Right lobe of liver (tissue), 6 donors: ENCODE data around the gene GPC5. TPM values are rescaled to one million over a fixed set of nuclear protein-coding genes. Genes with fewer than 3 reads are reported as not detected.

Source experiments
- ATAC-seq, 4 donors: fragments of 200-7000 bp; cut with Tn5 transposase; one replicate each; pipeline ENCODE4 v1.9.1; 2020; ENCODE audit warnings: mild to moderate bottlenecking in 4 of 4, moderate library complexity in 4 of 4
- DNase-seq, 3 donors: peaks; one replicate each; pipeline ENCODE4 v3.0.0-alpha.2; 2020
- H3K27ac ChIP-seq, 3 donors: fragments of 200-600 bp; one replicate each; pipeline ENCODE4 v1.8.0; 2022
- H3K27me3 ChIP-seq, 2 donors: fragments of 200-600 bp; one replicate each; pipeline ENCODE4 v1.8.0; 2022
- H3K36me3 ChIP-seq, 4 donors: fragments of 200-600 bp; sonication (generic) in 1 of 4; one replicate each; pipeline versions ENCODE4 v1.5.1 to v1.8.0; 2017 to 2022; ENCODE audit warnings: control low read depth in 1 of 4
- H3K4me1 ChIP-seq, 4 donors: fragments of 200-600 bp; sonication (generic) in 1 of 4; one replicate each; pipeline versions ENCODE4 v1.5.1 to v1.8.0; 2017 to 2022; ENCODE audit warnings: control low read depth in 1 of 4
- H3K4me3 ChIP-seq, 3 donors: fragments of 200-600 bp; one replicate each; pipeline ENCODE4 v1.8.0; 2022
- H3K9me3 ChIP-seq, 4 donors: fragments of 200-600 bp; sonication (generic) in 1 of 4; one replicate each; pipeline versions ENCODE4 v1.5.1 to v1.8.0; 2017 to 2022; ENCODE audit warnings: control low read depth in 1 of 4
- CTCF ChIP-seq, 4 donors: fragments of 200-600 bp in 3 of 4; fragments of 450-650 bp in 1 of 4; IDR thresholded peaks; one replicate each; pipeline versions ENCODE4 v1.5.1 to v1.8.0; 2016 to 2022; ENCODE audit warnings: antibody characterized with exemption in 4 of 4, mild to moderate bottlenecking in 2 of 4
- POLR2A ChIP-seq: fragments of 450-650 bp; IDR thresholded peaks from one replicate; pipeline ENCODE4 v1.6.1; 2017; ENCODE audit warnings: antibody characterized with exemption, mild to moderate bottlenecking
- WGBS: methylation state at CpG from one replicate; pipeline ENCODE4 v1.1.6; 2018; ENCODE audit warnings: low coverage, low lambda C conversion rate; ENCODE audit not compliant: insufficient coverage; ENCODE audit errors: missing lambda C conversion rate; 5-methylcytosine and 5-hydroxymethylcytosine counted together
- intact Hi-C, 2 donors: fragments of 100-400 bp; cut with DNase I; formaldehyde crosslinking; loops; one replicate each; pipeline versions ENCODE4 v1.11.2 to v1.14.1; 2022
- total RNA-seq, 6 experiments: library from RNA; depleted of rRNA in 2 of 6; stranded (reverse); fragments of >200 nt in 2 of 6; fragmentation: NEBNext Ultra II Directional in 3 of 6; extraction: Animal tissue kit (Norgen Biotek cat#: 25700) in 3 of 6; gene quantifications; one replicate each; pipeline versions ENCODE4 v1.1.0 to v1.2.4, GENCODE V29; 2016 to 2023
- donor health status: DM: no; HTN: yes; CAD: no.
- donor health status: DM: no; HTN: no; CAD: no.
- donor health status: DM: no; HTN: no; CAD: no.
- donor health status: DM: no; HTN: yes; CAD: no.
- donor health status: DM: no; HTN: yes; CAD: no.

GPC5 gene
- total RNA-seq, 6 experiments from 2014 or later, result 0.12 to 0.99 (median 0.66) TPM

GRCh38 chr13:92377396-92377795 lies 979.0 kb downstream of the GPC5 start:
- TF ChIP-seq CTCF (IDR thresholded peaks at IDR 0.05), result no peak
- TF ChIP-seq POLR2A, result no peak
- no peaks in the 10 kb centered on the region for H3K36me3 ChIP-seq
- H3K27ac ChIP-seq, result no peak overlapping the region
- H3K9me3 ChIP-seq, result no peaks in the 10 kb centered on the region
- H3K4me3 ChIP-seq, result no peak overlapping the region
- intact Hi-C loops, result no loop called here
- H3K4me1 ChIP-seq, result no peaks in the 10 kb centered on the region
- 79% methylated on average over 1 of the region's 1 CpG for WGBS
- H3K27me3 ChIP-seq, result no peaks in the 10 kb centered on the region
- DNase-seq, result no peak
- no peak for ATAC-seq

GRCh38 chr13:92379371-92379770 lies 981.0 kb downstream of the GPC5 start:
- H3K36me3 ChIP-seq, result no peaks in the 10 kb centered on the region
- H3K9me3 ChIP-seq, result no peaks in the 10 kb centered on the region
- 56% methylated on average over 3 of the region's 3 CpGs for WGBS
- intact Hi-C loops, result no loop called here
- H3K4me3 ChIP-seq, result no peak overlapping the region
- H3K27ac ChIP-seq, result no peak overlapping the region
- H3K4me1 ChIP-seq, result no peaks in the 10 kb centered on the region
- ATAC-seq, result no peak
- TF ChIP-seq POLR2A (no peak), CTCF (IDR thresholded peaks at IDR 0.05) (no peak)
- H3K27me3 ChIP-seq, result no peaks in the 10 kb centered on the region
- no peak for DNase-seq

- Histone ChIP-seq H3K27me3 (no peaks in the 10 kb centered on the region), H3K4me1 (no peaks in the 10 kb centered on the region), H3K9me3 (no peaks in the 10 kb centered on the region), H3K27ac (no peak overlapping the region), H3K4me3 (no peak overlapping the region), H3K36me3 (no peaks in the 10 kb centered on the region)
- WGBS, result 70% methylated on average over 5 of the region's 5 CpGs
- ATAC-seq (no peak), DNase-seq (no peak)
- intact Hi-C loops, result no loop called here
- TF ChIP-seq CTCF (IDR thresholded peaks at IDR 0.05) (no peak), POLR2A (no peak)
These were observed 986.0 kb downstream of the GPC5 start for GRCh38 chr13:92384410-92384809.

- Histone ChIP-seq H3K9me3 (no peaks in the 10 kb centered on the region), H3K4me3 (no peak overlapping the region), H3K27ac (no peak overlapping the region), H3K27me3 (no peaks in the 10 kb centered on the region), H3K36me3 (no peaks in the 10 kb centered on the region), H3K4me1 (no peaks in the 10 kb centered on the region)
- no peak for ATAC-seq
- intact Hi-C loops, result no loop called here
- TF ChIP-seq CTCF (IDR thresholded peaks at IDR 0.05), result no peak
- no peak for TF ChIP-seq POLR2A
- WGBS, result 68% methylated on average over 8 of the region's 8 CpGs
- no peak for DNase-seq
These were observed 988.8 kb downstream of the GPC5 start for GRCh38 chr13:92387245-92387644.

- no peak overlapping the region for H3K4me3 ChIP-seq
- H3K27ac ChIP-seq, result no peak overlapping the region
- H3K4me1 ChIP-seq, result no peaks in the 10 kb centered on the region
- intact Hi-C loops, result no loop called here
- 69% methylated on average over 3 of the region's 4 CpGs for WGBS
- no peaks in the 10 kb centered on the region for H3K36me3 ChIP-seq
- TF ChIP-seq POLR2A (no peak), CTCF (IDR thresholded peaks at IDR 0.05) (no peak)
- no peaks in the 10 kb centered on the region for H3K27me3 ChIP-seq
- DNase-seq (no peak), ATAC-seq (no peak)
- no peaks in the 10 kb centered on the region for H3K9me3 ChIP-seq
These were observed 991.8 kb downstream of the GPC5 start for GRCh38 chr13:92390217-92390616.
